GM21529 (cell line): ENCODE results near the gene TUBB1.
"Not testable (repeated sequence)": the region's sequence is repeated elsewhere in the genome, so short reads cannot be mapped to it uniquely, and the experiment has no call there.

Source experiments
- ATAC-seq: cut with Tn5 transposase; IDR thresholded peaks from one replicate; pipeline ENCODE4 v1.9.1; 2021; ENCODE audit not compliant: unreplicated experiment

TUBB1 gene

GRCh38 chr20:59018817-59019216, 412 bp upstream of the TUBB1 start:
- no peak for ATAC-seq

- ATAC-seq = no peak
Observed at GRCh38 chr20:59020938-59021551, 1.8 kb downstream of the TUBB1 start.

GRCh38 chr20:59022754-59023153, 3.5 kb downstream of the TUBB1 start:
- no peak for ATAC-seq

GRCh38 chr20:59023616-59024015, 4.4 kb downstream of the TUBB1 start:
- no peak for ATAC-seq

GRCh38 chr20:59024111-59024530, 4.9 kb downstream of the TUBB1 start:
- no peak for ATAC-seq

- no peak for ATAC-seq
Observed at GRCh38 chr20:59025086-59025485, 5.9 kb downstream of the TUBB1 start.

GRCh38 chr20:59025511-59025910, 6.3 kb downstream of the TUBB1 start:
- no peak for ATAC-seq

GRCh38 chr20:59026904-59027740, 7.9 kb downstream of the TUBB1 start:
- no peak for ATAC-seq

GRCh38 chr20:59027741-59028320, 8.6 kb downstream of the TUBB1 start:
- no peak for ATAC-seq

GRCh38 chr20:59028812-59029211, 9.6 kb downstream of the TUBB1 start:
- no peak for ATAC-seq

GRCh38 chr20:59030911-59031563, 11.8 kb downstream of the TUBB1 start:
- no peak for ATAC-seq

- no peak for ATAC-seq
Observed at GRCh38 chr20:59031564-59032022, 12.4 kb downstream of the TUBB1 start.

GRCh38 chr20:59032023-59032712, 12.9 kb downstream of the TUBB1 start, which contains the start of gene ATP5F1E:
Gene ATP5F1E (minus strand): TSS chr20:59032335. CDS start chr20:59032251, 84 bp downstream.
- peak; percentile 93 for ATAC-seq

GRCh38 chr20:59032713-59033059, 13.5 kb downstream of the TUBB1 start:
- no peak for ATAC-seq

GRCh38 chr20:59033093-59033492, 13.9 kb downstream of the TUBB1 start:
- no peak for ATAC-seq

GRCh38 chr20:59033616-59034165, 14.5 kb downstream of the TUBB1 start:
- ATAC-seq = no peak

- no peak for ATAC-seq
Observed at GRCh38 chr20:59035381-59035780, 16.2 kb downstream of the TUBB1 start.

GRCh38 chr20:59037386-59037785, 18.2 kb downstream of the TUBB1 start:
- ATAC-seq = no peak

GRCh38 chr20:59039233-59039632, 20.0 kb downstream of the TUBB1 start:
- ATAC-seq = no peak

- ATAC-seq = no peak
Observed at GRCh38 chr20:59040667-59041066, 21.4 kb downstream of the TUBB1 start.

- not testable (repeated sequence) for ATAC-seq
Observed at GRCh38 chr20:59041487-59041886, 22.3 kb downstream of the TUBB1 start.
